Erythroblast (primary cell): Measurements from ENCODE around the gene VAC14.

Source experiments
- GATA1 ChIP-seq: IDR thresholded peaks from 2 replicates; pipeline ENCODE4 v1.6.1; 2011; ENCODE audit warnings: low read depth, mild to moderate bottlenecking, control low read depth, low read length, moderate library complexity
- POLR2A ChIP-seq: IDR thresholded peaks from 2 replicates; pipeline ENCODE4 v1.6.1; 2011; ENCODE audit warnings: mild to moderate bottlenecking, low read length

DNA sequence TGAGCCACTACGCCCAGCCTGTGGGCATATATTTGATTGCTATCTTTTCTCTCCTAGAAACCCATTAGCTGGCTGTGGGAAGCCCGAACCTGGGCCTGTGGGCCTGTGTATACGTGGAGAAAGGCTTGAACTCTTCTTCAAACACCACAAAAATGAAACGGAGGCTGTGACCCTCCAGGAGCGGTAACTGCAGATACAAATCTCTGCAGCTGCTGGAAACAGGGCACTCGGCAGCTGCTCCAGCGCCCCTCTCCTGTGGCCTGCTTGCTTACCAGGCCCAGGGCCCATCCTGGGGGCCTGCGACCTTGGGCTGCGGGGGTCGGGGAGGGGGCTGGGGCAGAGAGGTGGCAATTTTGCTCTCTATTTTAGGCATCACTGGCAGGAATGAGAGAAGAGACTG lies 87.1 kb downstream of the VAC14 start:
- TF ChIP-seq POLR2A (no peak), GATA1 (no peak)
